GM19043 (cell line): ENCODE measurements around the gene ZNF573.

Experiments used
- ATAC-seq: cut with Tn5 transposase; IDR thresholded peaks from one replicate; pipeline ENCODE4 v1.9.1; 2021; ENCODE audit warnings: low read depth; ENCODE audit not compliant: unreplicated experiment

Gene ZNF573

GRCh38 chr19:37698216-37698615, 81.2 kb downstream of the ZNF573 start:
- no peak for ATAC-seq

- ATAC-seq: no peak
Measured at GRCh38 chr19:37695144-37695899, 84.1 kb downstream of the ZNF573 start.

GRCh38 chr19:37692956-37693620, 86.3 kb downstream of the ZNF573 start:
- ATAC-seq: no peak

GRCh38 chr19:37691881-37692504, 87.4 kb downstream of the ZNF573 start:
- no peak for ATAC-seq
